GM23248 (cell line): ENCODE data around the gene HYAL4.

Source experiments
- EZH2 ChIP-seq: fragments of 200-600 bp; sonication (generic); IDR thresholded peaks from 2 replicates; pipeline ENCODE4 v1.6.1; 2018; ENCODE audit warnings: antibody characterized with exemption, mild to moderate bottlenecking; ENCODE audit not compliant: insufficient read depth, poor library complexity, severe bottlenecking
- EZH2phosphoT487 ChIP-seq: fragments of 200-600 bp; sonication (generic); IDR thresholded peaks from 2 replicates; pipeline ENCODE4 v1.6.1; 2018; ENCODE audit warnings: antibody characterized with exemption, moderate library complexity, mild to moderate bottlenecking, low read depth; ENCODE audit not compliant: insufficient read depth

- TF ChIP-seq EZH2 (no peak), EZH2phosphoT487 (no peak)
Observed at GRCh38 chr7:123881300-123881699, 36.3 kb downstream of the HYAL4 start.
